HEK293T (cell line): ENCODE measurements around the gene RARS2.

ENCODE experiments used
- CTCF ChIA-PET: fragments of 350-600 bp; formaldehyde crosslinking; extraction: SDS; loops from one replicate; lab custom pipeline; 2021; ENCODE audit warnings: antibody characterized with exemption, inconsistent platforms; lab: Yijun Ruan, JAX
- POLR2A ChIA-PET: fragments of 350-600 bp; formaldehyde crosslinking; extraction: SDS; loops from one replicate; lab custom pipeline; 2020; ENCODE audit warnings: antibody characterized with exemption, inconsistent platforms; lab: Yijun Ruan, JAX
- DNase-seq: peaks from one replicate; pipeline ENCODE4 v3.0.0; 2012; ENCODE audit warnings: mixed read lengths; ENCODE audit errors: extremely low spot score
- ARNT ChIP-seq: fragments of 450-650 bp; IDR thresholded peaks from 2 replicates; pipeline ENCODE4 v1.6.1; 2017; ENCODE audit warnings: mild to moderate bottlenecking
- BHLHE40 ChIP-seq: fragments of 450-650 bp; IDR thresholded peaks from 2 replicates; pipeline ENCODE4 v1.6.1; 2016; ENCODE audit warnings: mild to moderate bottlenecking, moderate library complexity, borderline replicate concordance
- CTBP1 ChIP-seq: fragments of 450-650 bp; IDR thresholded peaks from 2 replicates; pipeline ENCODE4 v1.6.1; 2016; ENCODE audit warnings: borderline replicate concordance
- ELF4 ChIP-seq: fragments of 450-650 bp; IDR thresholded peaks from 2 replicates; pipeline ENCODE4 v1.6.1; 2017; ENCODE audit warnings: antibody characterized with exemption
- FOXA1 ChIP-seq: fragments of 450-650 bp; IDR thresholded peaks from 2 replicates; pipeline ENCODE4 v1.6.1; 2016; ENCODE audit warnings: mild to moderate bottlenecking
- FOXK2 ChIP-seq: fragments of 450-650 bp; IDR thresholded peaks from 2 replicates; pipeline ENCODE4 v1.6.1; 2016; ENCODE audit warnings: mild to moderate bottlenecking
- FOXM1 ChIP-seq: fragments of 450-650 bp; IDR thresholded peaks from 2 replicates; pipeline ENCODE4 v1.6.1; 2017; ENCODE audit warnings: mild to moderate bottlenecking, borderline replicate concordance
- HDGF ChIP-seq: fragments of 450-650 bp; IDR thresholded peaks from 2 replicates; pipeline ENCODE4 v1.6.1; 2017; ENCODE audit warnings: antibody characterized with exemption, borderline replicate concordance
- L3MBTL2 ChIP-seq: fragments of 450-650 bp; conservative IDR thresholded peaks from 2 replicates; pipeline ENCODE4 v1.6.1; 2016; ENCODE audit warnings: mild to moderate bottlenecking
- LEF1 ChIP-seq: fragments of 450-650 bp; IDR thresholded peaks from 2 replicates; pipeline ENCODE4 v1.6.1; 2017; ENCODE audit warnings: mild to moderate bottlenecking, borderline replicate concordance
- NFRKB ChIP-seq: fragments of 450-650 bp; IDR thresholded peaks from 2 replicates; pipeline ENCODE4 v1.6.1; 2016; ENCODE audit warnings: mild to moderate bottlenecking, moderate library complexity
- SP1 ChIP-seq: fragments of 450-650 bp; IDR thresholded peaks from 2 replicates; pipeline ENCODE4 v1.6.1; 2017
- SUZ12 ChIP-seq: fragments of 450-650 bp; IDR thresholded peaks from 2 replicates; pipeline ENCODE4 v1.6.1; 2016; ENCODE audit warnings: mild to moderate bottlenecking
- TARDBP ChIP-seq: fragments of 450-650 bp; IDR thresholded peaks from 2 replicates; pipeline ENCODE4 v1.6.1; 2016
- ZNF384 ChIP-seq: fragments of 450-650 bp; IDR thresholded peaks from 2 replicates; pipeline ENCODE4 v1.6.1; 2016
- TF ChIP-seq, protein P1 (sequence below): fragments of 450-650 bp; IDR thresholded peaks from 2 replicates; pipeline ENCODE4 v1.6.1; 2016

Gene RARS2, protein sequence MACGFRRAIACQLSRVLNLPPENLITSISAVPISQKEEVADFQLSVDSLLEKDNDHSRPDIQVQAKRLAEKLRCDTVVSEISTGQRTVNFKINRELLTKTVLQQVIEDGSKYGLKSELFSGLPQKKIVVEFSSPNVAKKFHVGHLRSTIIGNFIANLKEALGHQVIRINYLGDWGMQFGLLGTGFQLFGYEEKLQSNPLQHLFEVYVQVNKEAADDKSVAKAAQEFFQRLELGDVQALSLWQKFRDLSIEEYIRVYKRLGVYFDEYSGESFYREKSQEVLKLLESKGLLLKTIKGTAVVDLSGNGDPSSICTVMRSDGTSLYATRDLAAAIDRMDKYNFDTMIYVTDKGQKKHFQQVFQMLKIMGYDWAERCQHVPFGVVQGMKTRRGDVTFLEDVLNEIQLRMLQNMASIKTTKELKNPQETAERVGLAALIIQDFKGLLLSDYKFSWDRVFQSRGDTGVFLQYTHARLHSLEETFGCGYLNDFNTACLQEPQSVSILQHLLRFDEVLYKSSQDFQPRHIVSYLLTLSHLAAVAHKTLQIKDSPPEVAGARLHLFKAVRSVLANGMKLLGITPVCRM

GRCh38 chr6:87589693-87590416 lies at the start of gene RARS2, which contains the start of gene ORC3:
Gene RARS2, minus strand, starts transcription at chr6:87589987. Its CDS starts 30 bp downstream, at chr6:87589957.
Gene ORC3, plus strand, starts transcription at chr6:87590135. Its CDS starts 34 bp downstream, at chr6:87590169.
- TF ChIP-seq L3MBTL2 (peak; percentile 89), ZNF384 (no peak), HDGF (no peak), FOXK2 (no peak), ELF4 (peak; percentile 63; the same call in 1 of the 2 replicates), LEF1 (no peak), SUZ12 (no peak), FOXM1 (no peak), BHLHE40 (no peak)
- TF ChIP-seq, protein P1, sequence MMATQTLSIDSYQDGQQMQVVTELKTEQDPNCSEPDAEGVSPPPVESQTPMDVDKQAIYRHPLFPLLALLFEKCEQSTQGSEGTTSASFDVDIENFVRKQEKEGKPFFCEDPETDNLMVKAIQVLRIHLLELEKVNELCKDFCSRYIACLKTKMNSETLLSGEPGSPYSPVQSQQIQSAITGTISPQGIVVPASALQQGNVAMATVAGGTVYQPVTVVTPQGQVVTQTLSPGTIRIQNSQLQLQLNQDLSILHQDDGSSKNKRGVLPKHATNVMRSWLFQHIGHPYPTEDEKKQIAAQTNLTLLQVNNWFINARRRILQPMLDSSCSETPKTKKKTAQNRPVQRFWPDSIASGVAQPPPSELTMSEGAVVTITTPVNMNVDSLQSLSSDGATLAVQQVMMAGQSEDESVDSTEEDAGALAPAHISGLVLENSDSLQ = peak; percentile 64
- DNase-seq = peak; percentile 97
- ChIA-PET POLR2A (interaction anchor here (0.9 to 1.2 kb wide), 5 partner anchors 8 to 181 kb away, joined by 3 to 5 read pairs (median 3); partner anchors contain the start of gene SLC35A1), CTCF (interaction anchor here (0.6 kb wide), 1 partner anchor 94 kb away, joined by 3 read pairs; no protein-coding TSS in a partner anchor)

DNA sequence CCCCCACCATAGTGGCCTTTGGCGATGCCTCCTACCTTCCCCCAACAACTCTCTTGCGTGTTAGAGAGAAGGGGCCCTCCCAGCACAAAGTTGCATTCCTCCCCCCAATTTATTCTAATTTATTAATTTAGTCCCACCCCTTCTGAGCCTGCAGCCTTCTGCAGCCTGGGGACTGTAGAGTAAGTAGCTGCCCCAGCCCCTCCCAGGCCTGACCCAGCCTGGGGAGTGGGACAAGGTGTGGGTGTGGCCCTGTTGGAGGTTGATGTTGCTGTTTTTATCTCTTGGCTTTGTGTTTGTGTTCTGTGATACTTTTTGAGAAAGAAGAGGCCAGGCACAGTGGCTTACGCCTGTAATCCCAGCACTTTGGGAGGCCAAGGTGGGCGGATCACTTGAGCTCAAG lies 49.6 kb upstream of the RARS2 start:
- ChIA-PET CTCF (interaction anchor here (1.2 kb wide), 1 partner anchor 12 kb away, joined by 3 read pairs; no protein-coding TSS in a partner anchor), POLR2A (no interaction called here)
- DNase-seq = no peak
- TF ChIP-seq ARNT = no peak
- no peak for TF ChIP-seq TARDBP
- no peak for TF ChIP-seq ZNF384
- TF ChIP-seq FOXA1 = no peak
- TF ChIP-seq, protein P1 = no peak
- no peak for TF ChIP-seq CTBP1
- no peak for TF ChIP-seq FOXK2
- TF ChIP-seq ELF4 = no peak
- no peak for TF ChIP-seq LEF1
- TF ChIP-seq SP1 = no peak
- TF ChIP-seq BHLHE40 = no peak
- no peak for TF ChIP-seq NFRKB
- no peak for TF ChIP-seq HDGF
- TF ChIP-seq SUZ12 = no peak
- no peak for TF ChIP-seq L3MBTL2
- no peak for TF ChIP-seq FOXM1

- TF ChIP-seq ZNF384 (no peak), SP1 (no peak), SUZ12 (no peak), FOXK2 (no peak), CTBP1 (no peak), ARNT (no peak), ELF4 (no peak), NFRKB (no peak), HDGF (no peak), LEF1 (no peak), TARDBP (no peak), BHLHE40 (no peak), FOXA1 (no peak), L3MBTL2 (no peak), FOXM1 (no peak)
- TF ChIP-seq, protein P1 = no peak
- ChIA-PET POLR2A (interaction anchor here (0.6 kb wide), 1 partner anchor 14 kb away, joined by 4 read pairs; no protein-coding TSS in a partner anchor), CTCF (no interaction called here)
- no peak for DNase-seq
Observed at GRCh38 chr6:87637106-87637505, 47.3 kb upstream of the RARS2 start.

DNA sequence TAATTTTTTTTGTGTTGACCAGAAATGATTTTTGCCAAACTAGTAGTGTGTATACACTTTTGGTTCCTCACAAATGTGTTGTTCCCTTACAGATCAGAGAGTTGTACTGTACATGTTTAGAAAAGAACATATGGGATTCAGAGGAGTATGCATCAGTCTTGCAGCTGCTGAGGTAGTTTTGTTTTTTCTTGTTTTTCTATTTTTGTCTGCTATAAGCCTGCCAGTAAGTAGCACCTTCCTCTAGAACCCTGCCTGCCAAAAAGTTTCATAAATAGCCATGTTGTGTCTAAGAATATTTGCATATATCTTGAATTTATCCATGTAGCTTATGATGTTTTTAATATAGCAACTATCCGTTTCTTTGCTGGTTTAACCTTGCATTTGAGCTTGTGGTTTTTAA lies 46.5 kb upstream of the RARS2 start:
- ChIA-PET POLR2A (interaction anchor here (0.6 kb wide), 1 partner anchor 15 kb away, joined by 4 read pairs; no protein-coding TSS in a partner anchor), CTCF (no interaction called here)
- DNase-seq = no peak
- no peak for TF ChIP-seq SUZ12
- no peak for TF ChIP-seq BHLHE40
- TF ChIP-seq L3MBTL2 = no peak
- TF ChIP-seq FOXM1 = no peak
- no peak for TF ChIP-seq ELF4
- TF ChIP-seq, protein P1 = no peak
- TF ChIP-seq FOXK2 = no peak
- TF ChIP-seq HDGF = no peak
